Measurements from ENCODE around the gene IRF2.

IRF2 gene

DNA sequence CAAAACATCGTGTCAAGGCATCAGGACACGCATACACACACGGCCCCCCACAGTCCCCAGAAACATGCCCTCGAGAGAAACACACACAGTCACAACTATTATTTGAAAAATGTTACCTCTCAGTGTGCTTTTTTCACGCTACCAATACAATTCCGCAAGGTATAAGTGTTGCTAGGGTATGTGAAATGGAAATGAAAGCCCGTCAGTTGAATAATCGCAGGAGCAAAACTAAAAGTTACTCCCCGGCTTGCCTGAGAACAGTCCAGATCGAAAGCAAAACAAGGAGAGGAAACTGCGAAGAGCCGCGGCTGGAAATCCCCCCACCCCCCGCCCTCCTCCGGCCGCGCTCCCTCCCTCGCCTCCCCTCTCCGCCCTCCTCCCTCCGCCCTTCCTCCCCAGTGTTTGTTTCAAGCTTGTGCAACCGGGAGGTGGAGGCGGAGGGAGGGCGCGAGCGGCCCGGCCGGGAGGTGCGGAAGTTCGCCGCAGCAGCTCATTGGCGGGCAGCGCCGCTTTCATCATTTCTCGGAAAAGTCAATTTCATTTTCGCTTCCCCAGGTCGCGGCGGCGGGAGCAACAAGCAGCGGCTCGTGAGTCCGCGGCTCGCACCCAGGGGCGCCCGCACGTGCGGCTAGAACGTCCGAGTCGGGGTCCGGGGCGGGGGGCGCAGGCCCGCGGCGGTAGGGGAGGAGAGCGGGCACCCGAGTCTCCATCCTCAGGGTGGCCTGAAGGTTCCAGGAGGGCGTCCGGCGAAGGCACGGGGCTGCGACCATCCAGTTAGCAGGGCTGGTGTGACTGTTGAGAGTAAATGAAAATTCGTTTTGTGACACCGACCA lies at the start of gene IRF2:
TSS of gene IRF2 (minus strand) at position 288 of the 833 bp plus-strand sequence. CDS start 45,486 bp downstream, outside the sequence.
- peak; percentile 92 for DNase-seq (ENCODE audit: low spot score)

DNA sequence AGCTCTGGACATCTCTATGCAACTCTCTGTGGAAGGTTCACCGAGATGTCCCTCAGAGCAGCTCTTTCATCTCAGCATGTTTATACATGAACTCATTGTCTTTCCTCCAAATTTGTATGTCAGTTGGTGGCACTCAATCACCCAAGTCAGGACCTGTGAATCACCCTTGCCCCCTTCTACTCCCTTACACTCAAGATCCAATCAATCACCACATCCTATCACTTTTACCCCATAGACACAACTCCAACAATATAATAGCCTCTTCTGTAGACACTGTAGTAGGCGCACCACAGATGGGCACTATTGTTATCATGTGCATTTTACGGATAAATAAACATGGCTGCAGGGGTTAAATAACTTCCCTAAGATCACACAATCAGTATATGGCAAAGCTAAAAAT lies 41.3 kb upstream of the IRF2 start:
- DNase-seq (ENCODE audit: low spot score): no peak

DNA sequence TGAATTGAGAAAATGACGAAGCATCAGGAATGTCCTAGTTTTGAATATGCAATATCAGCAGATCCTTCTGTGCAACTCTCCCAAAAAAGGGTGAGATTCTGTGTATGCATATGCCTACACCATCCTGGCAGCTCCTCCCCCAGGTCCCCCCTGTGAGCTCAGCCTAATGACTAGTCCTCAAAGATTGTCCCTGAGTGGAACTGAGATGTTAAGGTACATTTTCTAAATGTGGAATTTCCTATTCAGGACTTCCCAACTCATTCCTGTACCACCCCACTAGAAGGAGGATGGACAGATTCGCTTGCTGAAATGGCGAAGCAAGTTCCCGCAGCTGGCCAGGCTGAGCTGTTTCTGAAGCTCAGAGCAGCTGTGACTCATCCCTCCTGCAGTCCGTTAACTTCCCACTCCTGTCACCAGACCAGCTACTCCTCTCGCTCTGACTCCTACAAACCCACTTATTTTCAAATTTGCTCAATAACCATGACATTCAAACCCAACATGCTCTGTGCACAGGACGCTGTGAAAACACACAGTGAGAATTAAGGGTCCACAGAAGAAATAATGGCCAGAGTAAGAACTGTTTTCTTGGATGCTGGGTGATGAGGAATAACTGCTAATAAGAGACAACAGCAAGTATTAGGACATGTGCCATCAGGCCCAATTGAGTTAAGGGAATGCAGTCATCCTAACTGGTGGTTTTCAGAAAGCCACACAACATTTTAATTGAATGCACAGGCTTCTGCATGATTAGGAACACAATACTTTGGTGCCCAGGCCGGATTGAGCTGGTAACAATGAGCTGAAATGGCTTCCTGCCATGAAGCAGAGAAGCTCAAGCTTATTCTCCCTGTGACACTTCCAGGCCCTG lies 40.0 kb upstream of the IRF2 start:
- DNase-seq (ENCODE audit: low spot score): no peak

DNA sequence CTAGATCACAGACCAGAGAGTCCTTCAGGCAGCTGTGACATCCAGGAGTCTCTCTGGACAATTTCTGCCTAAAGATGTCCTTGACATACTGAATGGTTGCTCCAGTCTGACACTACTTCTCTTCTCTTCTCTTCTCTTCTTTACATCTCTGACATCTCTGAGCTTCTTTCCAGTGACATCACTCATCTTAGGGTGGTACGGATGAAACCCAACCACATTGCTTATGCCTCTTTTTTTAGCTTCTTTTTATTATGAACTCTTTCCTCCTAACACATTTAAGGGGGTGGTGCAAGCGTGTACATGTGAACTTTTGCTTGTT lies 39.4 kb upstream of the IRF2 start:
- DNase-seq (ENCODE audit: low spot score): no peak

DNA sequence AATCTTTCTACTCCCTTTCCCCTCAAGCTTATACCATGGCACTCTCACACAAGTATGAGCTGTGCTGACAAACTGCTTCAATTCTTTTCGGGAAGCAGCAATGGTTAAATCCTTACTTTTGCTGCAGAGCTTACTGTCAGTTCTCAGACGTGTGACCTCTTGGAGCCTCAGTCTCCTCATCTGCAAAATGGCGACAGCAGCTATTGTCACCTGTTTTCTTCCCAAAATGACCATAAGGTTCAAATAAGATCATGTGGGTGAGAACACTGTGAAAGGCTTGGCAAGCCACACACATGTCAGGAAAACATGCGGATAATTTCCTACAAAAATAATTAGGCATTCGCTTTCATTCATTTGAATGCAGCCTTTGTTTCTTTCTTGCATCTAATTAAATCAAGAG lies 36.8 kb upstream of the IRF2 start:
- DNase-seq (ENCODE audit: low spot score): no peak

DNA sequence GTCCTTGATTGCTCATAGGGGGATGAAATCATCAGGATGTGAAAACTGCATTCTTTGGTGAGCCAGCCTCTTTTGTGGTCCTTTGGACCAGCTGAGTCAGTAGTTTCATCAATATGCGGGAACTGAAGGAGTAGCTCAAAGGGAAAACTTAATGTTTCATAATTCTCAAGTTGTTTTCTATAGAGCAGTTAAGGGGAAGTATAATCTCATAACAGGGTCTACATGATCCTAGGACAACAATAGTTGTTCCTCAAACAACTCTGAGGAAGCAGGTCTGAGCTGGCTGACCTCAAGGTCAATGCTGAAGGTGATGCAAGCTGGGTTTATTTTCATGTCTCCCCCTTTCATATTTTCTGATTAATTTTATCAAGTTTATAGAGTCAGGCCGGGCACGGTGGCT lies 36.1 kb upstream of the IRF2 start:
- DNase-seq (ENCODE audit: low spot score): no peak

DNA sequence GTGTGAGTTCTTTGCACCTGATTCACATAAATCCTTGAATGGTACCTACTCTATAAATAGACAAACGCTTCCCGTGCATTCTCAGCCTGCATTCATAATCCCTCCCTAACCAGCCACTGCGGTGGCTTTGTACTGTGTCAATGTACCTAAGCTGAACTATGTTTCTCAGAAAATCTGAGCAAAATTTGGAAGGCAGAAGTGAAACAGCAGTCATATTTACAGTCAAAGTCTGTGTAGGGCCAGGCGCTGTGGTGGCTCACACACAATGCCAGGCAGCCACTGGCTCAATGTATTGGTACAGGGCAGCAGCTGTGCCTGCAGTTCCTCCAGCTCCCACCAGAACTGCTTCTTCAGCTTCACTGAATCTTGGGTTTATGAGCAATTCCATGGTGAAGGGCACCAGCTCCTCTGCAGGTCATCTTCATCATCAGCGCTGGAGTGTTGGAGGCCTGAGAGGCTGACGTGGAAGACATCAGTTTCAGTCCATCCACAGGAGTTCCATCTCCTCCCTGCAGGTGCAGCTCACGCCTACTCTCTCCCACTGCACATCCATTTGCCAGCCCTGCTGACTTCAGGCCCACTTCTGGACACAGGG lies 32.3 kb upstream of the IRF2 start:
- no peak for DNase-seq (ENCODE audit: low spot score)

DNA sequence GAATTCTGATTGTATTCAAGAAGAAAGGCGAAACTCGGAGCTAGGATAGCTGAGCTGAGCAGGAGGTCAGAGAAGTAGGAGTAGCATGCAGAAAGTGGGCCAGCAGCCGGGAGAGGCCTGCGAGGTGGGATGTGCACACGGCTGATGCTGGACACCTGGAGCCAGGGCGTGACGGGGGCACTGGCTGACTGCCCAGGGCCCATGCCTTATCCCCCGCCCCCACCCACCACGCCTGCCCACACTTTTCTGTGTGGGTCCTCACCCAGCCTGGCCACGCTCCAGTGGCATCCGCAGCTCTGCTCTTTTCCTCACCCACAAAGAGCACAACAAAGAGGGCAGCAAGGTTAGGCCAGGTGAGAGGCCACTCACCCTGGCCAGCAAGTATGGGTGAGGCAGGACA lies 30.0 kb upstream of the IRF2 start:
- DNase-seq (ENCODE audit: low spot score): no peak

DNA sequence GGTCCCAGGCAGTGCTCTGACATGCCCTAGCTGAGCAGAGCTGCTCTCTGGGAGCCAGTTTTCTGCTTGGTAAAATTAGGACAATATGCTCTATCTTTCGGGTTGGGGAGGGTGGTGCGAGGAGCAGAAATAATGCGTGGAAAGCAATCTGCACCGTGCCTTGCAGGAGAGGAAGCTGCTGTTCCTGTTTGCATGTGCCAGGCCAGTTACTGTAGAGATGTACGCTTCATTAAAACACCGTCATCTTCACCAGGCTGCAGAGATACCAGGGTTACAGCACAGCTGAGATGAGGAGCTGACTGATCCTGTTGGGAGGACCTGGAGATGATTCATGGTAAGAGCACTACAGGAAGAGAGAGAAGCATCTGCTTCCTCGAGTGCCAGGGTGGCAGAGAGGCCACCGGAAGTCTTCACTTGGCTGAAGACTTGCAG lies 29.5 kb upstream of the IRF2 start:
- DNase-seq (ENCODE audit: low spot score): peak; percentile 81

DNA sequence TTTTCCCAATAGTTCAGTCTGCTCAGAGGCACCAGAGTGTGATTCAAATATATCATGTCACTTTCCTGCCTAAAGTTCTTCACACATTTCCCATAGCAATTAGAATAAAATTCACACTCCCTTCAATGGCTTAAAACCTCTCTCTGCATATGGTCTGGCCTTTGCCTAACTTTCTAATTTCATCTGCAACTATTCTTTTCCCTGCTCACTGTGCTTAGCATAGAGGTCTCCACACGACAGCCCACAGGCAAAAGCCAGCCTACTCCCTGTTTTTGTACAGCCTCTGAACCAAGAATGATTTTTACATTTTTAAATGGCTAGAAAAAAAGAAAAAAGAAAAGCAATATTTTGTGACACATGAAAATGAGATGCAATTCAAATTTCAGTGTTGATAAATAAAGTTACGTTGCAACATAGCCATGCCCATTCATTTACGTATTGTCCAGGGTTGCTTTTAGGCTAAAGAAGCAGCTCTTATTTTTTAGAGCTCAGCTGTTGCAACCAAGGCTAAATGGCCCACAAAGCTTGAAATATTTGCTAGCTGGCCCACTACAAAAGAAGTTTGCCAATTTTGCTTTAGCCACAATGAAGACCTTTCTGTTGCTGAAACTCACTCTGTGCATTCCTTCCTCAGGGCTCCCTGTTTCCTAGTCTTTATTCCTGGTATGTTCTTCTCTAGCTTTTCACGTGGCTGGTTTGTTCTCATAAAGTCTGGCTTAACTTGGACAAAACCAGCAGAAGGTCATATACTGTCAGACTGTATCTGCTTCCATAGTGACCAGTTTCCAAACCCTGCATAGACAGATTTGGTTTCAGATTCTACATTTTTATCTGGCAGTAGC lies 26.6 kb upstream of the IRF2 start:
- no peak for DNase-seq (ENCODE audit: low spot score)

DNA sequence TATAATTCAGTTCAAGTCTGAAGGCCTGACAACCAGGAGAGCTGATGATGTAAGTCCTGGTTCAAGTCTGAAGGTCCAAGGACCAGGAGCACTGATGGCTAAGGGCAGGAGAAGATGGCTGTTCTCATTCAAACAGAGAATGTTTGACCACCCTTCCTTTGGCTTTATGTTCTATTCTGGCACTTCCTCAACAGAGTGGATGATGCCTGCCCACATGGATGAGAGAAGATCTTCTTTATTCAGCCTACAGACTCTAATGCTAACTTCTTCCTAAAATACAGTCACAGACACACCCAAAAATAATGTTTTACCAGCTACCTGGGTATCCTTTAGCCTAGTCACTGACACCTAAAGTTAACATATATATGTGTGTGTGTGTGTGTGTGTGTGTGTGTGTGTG lies 25.6 kb upstream of the IRF2 start:
- no peak for DNase-seq (ENCODE audit: low spot score)

DNA sequence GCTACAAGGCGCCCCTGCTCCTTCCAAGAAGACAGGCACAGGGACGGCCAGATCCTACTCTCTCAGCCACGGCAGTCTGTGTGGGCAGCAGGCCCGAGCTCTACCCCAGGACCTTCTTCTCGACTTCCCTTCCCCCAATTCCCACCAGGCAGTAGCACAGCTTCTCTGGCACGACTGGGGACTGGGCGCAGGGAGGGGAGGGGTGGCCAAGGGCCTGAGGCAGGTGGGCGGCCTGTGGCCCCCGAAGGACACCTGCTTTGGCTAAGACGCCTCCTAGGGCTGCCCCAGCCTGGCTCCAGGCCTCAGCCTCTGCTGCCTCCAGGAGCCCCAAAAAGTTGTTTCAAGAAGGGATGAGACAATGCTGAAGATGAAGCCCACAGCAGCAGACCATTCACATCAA lies 24.2 kb upstream of the IRF2 start:
- DNase-seq (ENCODE audit: low spot score): no peak

DNA sequence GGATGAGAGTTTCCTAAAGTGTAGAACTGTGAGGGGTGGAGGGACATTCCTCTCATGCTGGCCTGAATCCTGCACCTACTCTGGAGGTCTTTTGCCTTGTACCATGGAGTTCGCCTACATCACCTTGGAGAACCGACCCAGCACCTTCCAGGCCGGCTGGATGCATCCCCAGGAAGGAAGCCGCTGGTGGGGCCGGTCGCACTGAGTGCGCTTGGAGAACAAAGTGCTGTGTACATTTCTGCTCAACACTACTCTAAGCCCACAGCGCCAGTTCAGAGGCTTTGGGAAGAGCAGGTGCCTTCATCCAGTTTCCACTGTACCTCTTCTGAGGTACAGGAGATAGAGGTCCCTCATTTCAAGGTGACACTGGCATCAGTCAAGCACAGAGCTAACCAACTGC lies 15.4 kb upstream of the IRF2 start:
- no peak for DNase-seq (ENCODE audit: low spot score)

DNA sequence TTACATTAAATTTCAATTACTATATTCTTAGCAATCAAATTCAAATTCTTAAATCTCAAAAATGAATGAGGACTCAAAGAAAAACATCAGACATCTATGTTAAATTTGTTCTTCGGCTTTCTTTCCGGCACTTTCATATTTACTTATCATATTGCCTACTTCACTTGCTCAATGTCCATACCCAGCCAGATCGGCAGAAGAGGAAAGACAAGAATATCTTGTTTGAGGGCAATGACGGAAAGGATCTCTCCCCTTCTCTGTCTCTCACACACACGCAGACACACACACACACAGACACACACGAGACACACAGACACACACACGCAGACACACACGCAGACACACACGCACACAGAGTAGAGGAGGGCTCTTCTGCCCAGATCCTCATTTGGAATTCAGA lies 13.2 kb upstream of the IRF2 start:
- no peak for DNase-seq (ENCODE audit: low spot score)

DNA sequence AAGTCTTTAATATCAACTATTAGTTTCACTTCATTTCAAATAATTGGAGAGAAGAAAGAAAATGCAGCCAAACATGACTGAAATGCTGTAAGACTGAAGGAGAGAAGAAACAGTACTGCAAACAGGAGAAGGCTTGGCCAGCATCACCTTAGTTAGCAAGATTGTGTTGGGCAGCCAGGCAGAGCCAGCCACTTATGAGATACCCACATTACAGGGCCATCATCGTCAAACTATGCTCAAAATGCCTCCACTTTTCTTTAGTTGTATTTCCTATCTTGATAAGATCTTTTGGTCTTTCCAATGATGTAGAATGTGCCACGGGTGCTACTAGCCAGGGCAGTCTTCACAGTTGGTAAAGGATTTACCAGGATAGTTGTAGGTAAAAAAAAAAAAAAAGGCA lies 10.9 kb upstream of the IRF2 start:
- no peak for DNase-seq (ENCODE audit: low spot score)

DNA sequence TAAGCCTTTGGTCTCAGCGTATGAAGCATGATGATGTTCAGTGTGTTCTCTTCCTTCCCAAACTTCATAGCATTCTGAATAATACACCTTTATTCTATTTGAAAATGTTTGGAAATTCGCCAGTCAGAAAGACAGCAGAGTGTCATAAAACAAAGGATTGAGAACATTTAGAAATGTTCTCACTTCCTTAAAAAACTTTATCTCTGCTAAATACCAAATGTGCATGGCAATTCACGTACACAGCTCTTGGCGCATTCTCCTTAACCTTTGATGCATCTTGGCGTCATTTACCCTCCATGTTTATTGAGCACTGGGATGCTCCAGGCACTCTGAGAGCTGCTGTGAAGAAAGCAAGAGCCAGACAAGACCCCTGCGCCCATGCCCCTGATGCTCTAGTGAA lies 7.2 kb upstream of the IRF2 start:
- DNase-seq (ENCODE audit: low spot score): no peak

DNA sequence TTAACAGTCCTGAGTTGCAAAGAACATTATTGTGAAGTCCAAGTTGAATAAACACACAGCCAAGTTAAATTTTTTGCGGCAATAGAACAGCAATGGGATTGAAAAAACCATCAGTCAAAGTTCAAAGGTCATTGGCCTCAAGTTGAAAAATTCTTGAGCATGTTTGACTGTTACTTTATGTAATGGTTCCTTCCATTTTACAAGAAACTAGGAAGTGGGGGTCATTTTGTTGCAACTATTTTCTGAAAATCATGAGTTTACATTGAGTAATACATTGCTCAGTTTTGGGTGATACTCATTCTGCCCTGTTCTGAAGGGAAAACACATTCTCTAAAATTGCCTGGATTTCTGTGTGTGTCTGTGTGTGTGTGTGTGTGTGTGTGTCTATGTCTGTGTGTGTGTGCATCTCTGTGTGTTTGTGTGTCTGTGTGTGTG lies 5.2 kb upstream of the IRF2 start:
- DNase-seq (ENCODE audit: low spot score): no peak

DNA sequence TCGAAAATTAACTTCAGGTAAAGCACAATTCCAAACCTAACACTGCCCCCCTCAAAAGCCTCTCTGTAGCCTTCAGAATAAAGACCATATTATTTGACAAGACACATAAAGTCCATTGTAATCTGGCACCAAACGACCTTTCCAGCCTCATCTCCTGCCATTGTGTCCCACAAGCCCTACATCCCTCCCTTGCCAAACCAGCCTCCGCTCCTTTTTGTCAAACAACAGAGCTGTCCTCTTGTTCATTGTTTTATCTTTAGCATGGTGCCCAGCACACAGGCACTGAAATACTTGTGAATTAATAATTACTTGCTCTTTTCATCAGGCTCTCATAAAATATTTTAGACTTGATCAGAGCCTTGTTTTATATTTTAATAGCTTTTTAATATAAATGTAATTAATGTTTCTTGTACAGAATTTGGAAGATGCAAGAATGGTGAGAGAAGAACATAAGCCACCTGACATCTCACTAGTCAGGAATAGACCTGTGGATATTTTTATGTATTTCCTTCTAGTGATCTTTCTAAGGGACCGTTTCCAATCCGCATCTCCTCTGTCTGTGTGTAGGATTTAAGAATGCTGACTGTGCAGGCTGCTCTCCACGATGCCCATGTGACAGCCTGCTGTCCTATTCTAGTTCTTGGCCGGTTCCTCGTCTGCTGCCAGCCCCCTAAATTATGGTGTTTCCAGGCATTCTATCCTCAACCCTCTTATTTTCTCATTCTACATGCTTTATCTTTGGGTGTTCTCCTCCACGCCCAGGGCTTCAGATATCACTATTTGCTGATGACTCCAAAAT lies 3.0 kb upstream of the IRF2 start:
- peak; percentile 25 for DNase-seq (ENCODE audit: low spot score)

DNA sequence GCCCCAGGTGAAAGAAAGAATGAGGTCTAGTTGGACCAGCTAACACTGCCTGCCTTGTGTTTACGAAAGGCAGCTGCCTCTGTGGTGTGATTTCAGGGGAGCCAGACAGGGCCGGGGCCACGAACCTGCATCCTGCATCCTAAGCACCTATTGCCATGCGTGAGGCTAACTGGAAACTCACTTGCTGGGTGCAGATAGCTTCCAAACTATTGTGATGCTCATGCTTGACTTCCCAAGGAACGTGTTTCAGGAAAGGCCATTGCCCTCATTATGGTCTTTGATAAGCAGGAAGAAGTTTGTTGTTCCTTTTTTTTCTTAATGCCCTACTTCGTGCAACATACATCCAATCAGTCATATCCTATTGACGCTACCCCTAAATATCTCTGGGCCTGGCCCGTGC lies 2.3 kb upstream of the IRF2 start:
- peak; percentile 15 for DNase-seq (ENCODE audit: low spot score)

DNA sequence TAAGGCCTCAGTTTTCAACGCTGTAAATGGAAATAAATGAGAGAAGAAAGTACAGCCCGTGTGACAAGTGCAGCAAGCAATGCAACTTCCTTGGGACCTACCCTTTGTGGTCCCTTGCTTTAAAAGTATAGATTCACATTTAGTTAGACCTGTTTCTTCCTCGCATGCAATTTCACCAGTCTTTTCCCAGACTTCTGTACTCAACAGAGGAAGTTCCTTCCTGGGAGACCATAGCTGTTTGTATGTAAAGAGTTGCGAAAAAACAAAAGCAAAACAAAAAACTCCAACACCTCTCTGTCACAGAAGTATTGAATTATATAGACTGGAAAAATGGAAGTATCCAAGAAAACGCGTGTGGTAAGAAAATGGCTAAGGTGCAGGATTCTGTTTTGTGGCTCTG lies 1.1 kb upstream of the IRF2 start:
- DNase-seq (ENCODE audit: low spot score): peak; percentile 42

DNA sequence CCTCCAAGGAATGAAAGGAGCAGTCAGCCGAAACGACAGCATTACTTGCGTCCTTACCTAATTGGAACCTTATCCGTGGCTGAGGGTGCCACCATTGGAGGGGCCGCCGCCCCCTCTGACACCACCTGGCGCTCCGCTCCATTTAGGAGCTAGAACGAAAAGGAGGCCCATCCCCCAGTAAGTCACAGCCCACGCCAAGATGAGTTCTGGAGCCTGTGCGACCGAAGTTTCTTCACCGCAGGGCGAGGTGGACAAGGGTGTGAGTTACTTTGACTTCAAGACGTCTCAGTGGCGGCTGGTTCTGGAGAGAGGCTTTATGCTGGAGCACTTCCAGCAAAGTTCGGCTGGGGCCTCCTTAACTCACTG lies 729 bp upstream of the IRF2 start:
- DNase-seq (ENCODE audit: low spot score): no peak

Data from cerebellar cortex (tissue), 1 donor.